ENCODE data around the gene DBN1.

Gene DBN1

DNA sequence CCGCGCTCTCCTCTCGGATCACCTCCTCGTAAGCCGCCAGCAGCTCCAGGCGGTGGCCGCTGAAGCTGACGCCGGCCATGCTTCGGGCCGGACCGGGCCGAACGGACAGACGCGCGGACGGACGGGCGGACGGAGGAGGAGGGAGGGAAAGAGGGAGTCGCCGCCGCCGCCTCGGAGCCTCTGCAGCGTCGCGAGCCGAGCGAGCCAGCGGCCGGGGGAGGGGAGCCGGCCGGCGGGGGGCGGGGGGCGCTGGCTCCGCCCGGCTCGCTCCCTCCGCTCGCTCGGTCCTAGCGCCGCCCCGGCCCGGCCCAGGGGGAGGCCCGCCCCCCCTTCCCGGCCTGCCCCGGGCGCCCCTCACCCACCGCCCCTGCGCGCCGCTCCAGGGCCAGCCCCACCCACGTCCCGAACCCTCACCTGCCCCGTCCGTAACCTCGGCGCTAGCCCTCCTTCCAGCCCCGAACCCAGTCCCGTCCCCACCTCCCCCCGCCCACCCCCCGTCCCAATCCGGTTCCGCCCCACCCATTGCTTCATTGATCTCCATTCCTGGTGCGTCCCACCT is at the start of gene DBN1:
Gene DBN1, minus strand, starts transcription at position 192 of the 559 bp plus-strand sequence. Its CDS starts 113 bp downstream, at position 79.
- DNase-seq (ENCODE audit: low read depth in 2 of 2), result no peak

DNA sequence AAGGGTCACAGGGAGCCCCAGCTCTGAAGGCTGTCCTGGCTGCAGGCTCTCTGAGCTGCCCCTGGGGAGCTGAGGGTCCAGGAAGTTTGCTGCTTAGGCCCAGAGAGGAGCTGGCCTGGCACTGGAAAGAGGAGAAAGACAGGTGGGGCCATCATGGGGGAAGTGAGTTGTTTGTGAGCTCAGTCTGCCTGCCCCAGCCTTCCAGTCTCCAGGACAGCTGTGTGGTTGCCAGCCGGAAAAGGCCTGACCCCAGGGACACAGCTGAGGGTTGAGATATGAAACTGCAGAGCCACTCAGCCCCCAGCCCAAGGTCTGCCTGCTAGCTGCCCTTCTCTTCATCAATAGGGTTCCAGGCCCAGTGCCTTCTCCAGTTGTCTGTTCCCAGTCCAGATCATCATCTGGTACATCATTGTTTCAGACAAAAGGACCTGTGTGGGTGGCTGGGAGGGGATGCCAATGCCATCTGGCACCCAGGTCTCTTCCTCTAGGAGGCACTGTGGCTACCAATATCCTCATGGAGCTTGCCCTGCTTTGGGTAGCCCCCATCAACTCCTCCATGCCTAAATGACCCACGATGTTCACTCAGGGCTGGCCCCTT is 47.6 kb upstream of the DBN1 start:
- DNase-seq (ENCODE audit: low read depth in 2 of 2), result no peak

DNA sequence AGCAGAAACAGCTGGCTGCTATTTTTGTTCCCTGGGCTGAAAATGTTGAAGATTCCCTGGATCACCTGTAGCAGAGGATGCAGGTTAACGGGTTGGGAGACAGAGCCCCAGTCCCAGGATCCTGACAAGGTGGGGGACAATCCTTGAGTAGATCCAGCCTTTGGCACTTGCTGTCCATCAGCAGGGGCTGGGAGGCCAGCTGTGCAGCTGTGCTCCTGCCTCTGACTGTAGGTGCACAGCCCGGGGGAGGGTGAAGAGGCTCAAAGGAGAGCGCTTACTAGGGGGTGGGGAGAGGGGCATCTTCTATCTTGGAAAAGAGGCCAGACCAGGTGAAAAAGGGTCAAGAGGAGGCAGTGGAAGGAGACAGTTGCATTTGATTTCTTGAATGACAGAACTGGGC is 46.8 kb upstream of the DBN1 start:
- DNase-seq (ENCODE audit: low read depth in 2 of 2), result no peak

DNA sequence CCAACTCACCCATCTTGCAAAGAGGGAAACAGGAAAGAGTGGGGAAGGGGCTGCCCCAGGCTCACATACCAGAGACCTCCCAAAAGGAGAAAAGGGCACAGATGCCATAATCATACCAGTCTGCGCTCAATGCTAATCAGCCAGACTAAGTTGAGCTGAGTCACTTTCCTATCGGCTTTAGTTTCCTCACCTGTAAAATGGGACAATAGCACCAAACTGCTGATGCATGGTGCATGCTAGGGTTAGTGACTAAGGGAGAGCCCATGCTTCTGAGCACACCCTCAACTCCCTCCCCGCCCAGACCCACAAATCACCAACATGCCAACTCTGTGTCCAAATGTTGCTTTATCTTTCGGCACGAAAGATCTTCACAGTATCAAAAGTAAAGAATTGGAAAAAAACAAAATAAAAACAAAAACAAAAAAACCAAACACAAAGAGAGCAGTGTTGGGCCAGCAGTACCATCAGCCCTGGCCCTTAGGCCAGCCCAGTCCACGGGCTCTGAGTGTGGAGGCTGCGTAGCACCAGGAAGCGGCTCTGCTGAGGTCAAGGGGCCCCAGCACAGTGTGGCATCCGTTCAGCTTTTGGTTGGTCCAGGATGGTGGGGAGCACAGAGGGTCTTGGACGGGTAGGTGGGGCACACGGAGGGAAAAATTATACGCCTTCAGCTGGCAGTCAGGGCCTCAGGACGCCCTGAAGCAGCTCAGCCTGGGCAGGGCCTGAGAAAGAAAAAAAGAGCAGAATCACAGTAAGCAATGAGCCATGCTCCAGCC is 46.2 kb upstream of the DBN1 start:
- DNase-seq (ENCODE audit: low read depth in 2 of 2), result no peak

DNA sequence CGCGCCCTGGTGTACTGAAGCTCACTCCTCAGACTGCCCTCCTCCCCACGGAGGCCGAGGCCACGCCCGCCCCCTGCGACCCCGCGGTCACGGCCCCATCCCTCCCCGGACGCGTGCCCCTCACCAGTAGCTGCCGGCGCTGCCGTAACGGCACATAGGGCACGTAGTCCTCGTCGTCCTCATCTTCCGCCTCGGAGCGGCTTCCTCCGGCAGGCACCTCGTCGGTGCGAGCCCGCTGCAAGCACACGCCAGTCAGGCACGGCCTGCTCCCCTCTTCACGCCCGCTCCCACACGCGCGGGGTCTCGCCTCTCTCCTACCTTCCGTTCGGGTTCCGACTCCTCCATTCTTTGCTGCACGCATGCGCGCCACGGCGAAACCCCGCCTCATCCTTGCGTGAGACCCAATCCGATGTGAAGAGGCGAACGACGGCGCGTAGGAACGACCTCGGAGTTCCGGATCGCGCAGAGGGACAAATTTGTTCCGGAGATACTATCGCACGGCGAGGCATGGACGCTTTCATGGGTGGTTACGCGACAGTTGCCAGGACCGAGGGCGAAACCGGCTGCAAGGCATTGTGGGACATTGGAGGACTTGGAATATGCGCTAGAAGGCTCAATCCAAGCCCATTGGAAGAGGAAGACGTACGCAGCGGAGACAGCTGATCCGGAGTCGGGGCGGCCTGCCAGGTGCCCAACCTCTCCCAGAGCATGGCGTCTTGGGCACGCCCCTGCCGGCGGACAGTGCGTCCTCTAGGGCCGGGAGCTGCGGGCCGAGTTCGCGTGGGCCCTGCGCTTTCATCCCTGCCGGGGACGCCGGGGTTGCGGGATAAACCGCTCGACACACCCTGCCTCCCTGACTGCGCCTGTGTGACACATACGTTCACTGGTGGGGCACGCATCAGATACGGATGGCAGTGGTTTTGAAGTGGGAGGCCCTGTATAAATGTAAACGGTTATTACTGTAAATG is 43.5 kb upstream of the DBN1 start, which contains the start of gene DDX41:
Gene DDX41, minus strand, starts transcription at position 361 of the 968 bp plus-strand sequence. Its CDS starts 16 bp downstream, at position 345.
- peak; percentile 91 to 93 for DNase-seq (ENCODE audit: low read depth in 2 of 2)

DNA sequence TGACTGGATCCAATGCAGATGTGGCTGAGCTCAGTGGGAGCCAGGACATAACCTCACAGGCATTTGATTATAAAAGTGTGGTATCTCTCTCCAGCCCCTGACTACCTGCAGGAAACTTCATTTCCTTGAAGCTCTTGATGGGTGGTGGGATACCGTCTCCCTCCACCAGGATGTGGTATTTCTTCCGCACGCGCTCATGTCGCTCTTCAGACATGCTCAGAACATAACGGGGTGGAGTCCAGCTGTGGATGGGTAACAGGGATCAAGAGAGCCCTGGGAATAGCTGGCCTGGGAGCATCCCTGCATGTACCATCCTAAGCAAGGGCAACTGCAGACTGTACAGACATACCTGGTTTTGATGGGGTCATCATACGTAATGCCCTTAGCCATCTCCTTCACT is 42.1 kb upstream of the DBN1 start:
- DNase-seq (ENCODE audit: low read depth in 2 of 2), result no peak

DNA sequence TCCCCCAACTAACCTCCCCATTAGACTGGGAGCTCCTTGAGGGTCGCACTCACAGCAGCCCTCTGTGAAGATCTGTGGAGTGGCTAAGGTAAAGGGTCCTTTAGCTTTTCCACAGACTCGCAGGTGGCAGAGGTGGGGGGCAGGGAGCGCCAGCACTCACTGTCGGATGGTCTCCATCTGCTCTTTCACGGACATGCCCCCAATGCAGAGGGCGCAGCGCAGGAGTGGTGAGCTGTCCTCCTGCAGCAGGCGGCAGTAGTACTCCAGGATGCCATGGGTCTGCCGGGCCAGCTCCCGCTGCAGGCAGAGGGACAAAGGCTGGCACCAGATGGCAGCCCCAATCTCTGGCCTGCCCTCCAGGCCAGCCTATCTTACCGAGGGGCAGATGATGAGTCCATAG is 41.1 kb upstream of the DBN1 start:
- DNase-seq (ENCODE audit: low read depth in 2 of 2), result no peak

DNA sequence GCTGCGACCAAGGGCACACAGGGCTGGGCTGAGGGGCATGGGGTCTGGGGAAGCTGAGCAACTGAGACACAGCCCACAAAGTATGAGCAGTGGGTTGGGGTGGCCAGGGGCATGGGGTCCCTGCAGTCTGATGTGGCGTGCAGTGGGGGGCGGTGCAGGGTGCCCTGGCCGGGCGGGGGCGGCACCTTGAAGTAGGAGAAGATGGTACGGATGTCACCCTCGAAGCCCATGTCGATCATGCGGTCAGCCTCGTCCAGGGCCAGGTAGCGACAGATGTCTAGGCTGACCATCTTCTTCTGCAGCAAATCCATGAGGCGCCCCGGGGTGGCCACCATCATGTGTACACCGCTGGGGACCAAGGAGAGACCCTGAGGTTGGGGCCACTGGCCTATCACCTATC is 40.1 kb upstream of the DBN1 start:
- no peak for DNase-seq (ENCODE audit: low read depth in 2 of 2)

DNA sequence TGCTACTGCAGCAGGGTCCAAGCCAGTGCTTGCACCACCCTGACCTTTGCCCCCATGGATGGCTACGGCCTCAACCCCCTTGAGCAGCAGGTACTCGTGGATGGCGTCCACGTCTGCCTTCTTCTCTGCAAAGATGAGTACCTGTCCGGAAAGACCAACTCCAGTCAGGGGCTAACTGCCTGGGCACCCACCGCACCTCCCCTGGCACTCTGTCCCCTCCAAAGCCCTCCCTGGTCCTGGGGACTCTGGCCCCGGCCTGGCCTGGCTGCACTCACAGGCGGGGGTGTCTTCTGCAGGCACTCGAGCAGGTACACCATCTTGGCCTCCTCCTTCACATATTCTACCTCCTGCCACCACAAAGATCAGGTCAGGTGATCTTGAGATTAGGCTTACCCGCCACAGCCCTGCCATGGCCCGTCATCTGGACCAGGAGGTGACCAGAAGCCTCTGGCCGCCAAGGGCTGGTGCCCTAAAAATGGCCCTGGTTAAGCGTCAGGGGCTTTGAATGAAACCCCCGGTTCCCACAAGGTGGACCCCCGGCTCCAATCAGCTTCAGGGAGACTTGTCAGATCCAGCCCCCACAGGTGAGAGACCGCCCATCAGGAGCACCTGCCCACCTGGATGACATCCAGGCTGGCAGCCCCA is 39.4 kb upstream of the DBN1 start:
- no peak for DNase-seq (ENCODE audit: low read depth in 2 of 2)

DNA sequence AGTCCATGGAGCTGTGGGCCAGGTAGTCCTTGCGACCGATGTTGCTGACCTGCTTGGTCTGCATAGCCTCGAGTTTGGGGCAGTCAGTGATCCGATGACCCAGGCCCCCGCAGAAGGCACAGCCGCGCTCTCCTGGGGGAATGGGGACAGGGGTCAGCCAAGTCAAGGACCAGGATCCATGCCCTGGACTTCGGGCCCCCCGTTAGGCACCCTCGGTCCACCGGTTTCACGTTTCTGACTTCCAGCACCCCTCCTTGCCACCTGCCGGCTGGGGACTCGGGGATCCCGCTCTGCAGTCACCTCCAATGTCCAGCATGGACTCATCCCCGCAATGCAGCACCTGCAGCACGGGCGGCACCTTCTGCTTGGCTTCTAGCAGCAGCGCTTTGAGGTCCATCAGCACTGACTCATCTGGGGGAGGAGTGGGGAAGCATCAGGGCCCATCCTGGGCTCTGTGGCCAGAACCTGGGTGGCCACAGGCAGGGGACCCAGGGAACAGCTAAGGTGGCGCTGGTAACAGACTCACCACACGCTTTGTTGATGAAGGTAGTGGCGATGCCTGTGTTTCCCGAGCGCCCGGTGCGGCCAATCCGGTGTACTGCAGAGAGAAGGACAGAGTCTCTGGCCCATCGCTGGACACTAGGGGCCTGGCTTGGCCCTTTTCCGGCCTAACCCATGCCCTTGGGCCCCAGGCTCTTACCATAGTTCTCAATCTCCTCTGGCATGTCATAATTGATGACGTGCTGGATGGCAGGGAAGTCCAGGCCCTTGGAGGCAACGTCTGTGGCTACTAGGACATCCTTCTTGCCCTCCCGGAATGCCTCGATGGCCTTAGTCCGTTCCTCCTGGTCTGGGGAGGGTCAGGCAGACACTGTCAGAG is 38.6 kb upstream of the DBN1 start:
- no peak for DNase-seq (ENCODE audit: low read depth in 2 of 2)

DNA sequence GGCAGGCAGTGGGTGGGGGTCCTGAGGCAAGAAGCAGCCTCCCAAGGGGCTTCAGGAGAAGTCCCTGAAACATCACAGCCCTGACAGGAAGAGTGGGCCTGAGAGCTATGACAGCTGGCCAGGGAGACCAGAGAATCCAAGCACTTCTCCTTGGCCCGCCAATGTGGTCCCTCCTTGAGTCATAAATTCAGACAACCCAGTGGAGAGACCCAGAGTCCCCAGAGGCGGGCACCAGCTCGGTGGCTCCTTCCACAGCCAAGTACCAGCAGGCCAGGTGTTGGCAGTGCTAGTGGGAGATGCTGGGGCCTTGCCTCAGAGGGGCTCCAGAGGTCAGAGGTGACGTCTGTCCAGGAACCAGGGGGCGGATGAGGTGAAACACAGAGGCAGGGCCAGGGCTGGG is 37.7 kb upstream of the DBN1 start:
- DNase-seq (ENCODE audit: low read depth in 2 of 2), result no peak

DNA sequence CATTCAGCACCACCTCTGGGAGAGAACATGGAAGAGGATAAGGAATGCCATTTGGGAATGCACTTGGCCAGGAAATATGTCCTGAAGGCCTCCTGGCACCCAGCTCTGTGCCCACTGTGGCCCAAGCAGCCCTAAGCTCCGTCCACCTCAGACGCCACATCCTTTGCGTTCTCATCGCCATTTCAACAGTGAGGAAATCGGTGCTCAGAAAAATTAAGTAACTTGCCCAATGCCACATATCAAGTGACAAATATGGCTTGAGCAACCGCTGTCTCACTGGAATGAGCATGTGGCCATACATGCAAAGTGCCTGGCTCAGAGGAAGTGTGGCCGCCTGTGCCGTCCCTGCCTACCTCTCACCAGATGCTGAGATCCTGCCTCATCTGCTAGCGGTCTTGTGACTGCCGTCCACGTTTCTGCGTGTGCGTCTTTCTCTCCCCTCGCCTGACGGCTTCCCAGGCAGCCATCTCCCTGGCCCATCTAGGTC is 37.2 kb upstream of the DBN1 start:
- DNase-seq (ENCODE audit: low read depth in 2 of 2), result no peak

DNA sequence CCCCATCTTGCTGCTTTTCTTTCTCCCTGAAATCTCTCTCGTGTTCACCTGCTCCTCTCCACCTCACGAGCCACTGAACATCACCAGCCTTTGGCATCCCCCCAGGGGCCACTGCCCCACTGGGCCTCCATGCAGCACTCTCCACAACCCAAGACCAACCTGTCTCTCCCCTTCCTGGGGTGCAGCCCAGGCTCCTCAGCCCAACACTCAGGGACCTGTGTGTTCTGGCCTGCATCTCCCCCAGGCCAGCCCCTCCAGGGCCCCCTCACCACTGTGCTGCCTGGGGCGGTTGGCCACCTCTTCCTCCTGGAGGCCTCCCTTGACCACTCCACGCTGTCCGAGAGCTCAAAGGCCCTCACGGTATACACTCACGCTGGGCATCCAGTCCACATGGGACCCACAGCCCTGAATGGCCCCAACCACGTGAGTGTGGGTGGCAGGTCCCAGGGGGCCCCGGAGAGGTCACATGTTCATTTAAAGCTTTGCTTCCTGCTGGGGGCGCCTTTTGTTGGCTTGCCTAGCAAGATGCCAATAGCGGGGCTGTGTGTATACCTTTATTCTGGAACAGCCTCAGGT is 36.6 kb upstream of the DBN1 start:
- DNase-seq (ENCODE audit: low read depth in 2 of 2), result no peak

DNA sequence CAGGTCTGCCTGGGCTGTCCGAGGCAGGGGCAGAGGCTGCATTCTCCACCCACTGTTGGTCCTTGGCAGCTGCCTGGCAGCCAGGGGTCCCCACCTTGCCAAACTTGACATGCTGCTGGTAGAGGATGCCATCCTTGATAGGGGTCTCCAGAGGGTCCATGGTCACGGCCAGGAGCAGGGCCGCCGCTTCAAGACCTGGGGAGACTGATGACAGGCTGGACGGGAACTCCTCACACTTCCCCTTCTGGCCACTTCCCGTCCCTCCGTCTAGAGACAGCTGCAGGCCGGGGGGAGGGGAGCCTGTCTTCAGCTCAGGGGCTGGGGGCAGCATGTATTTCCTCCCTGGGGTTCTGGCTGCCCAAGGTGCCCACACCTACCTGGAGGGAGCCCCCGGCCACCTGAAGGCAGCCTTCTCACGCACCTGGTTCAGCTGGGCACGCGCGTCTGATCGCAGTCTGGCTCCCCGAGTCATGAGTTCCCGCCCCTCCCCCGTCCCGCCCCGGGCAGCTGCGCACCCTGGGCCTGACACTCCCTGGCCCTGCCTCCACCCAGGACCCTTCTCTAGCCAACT is 36.0 kb upstream of the DBN1 start, which contains the start of gene DOK3:
Gene DOK3, minus strand, starts transcription at position 446 of the 571 bp plus-strand sequence. Its CDS starts 286 bp downstream, at position 160.
- no peak for DNase-seq (ENCODE audit: low read depth in 2 of 2)

DNA sequence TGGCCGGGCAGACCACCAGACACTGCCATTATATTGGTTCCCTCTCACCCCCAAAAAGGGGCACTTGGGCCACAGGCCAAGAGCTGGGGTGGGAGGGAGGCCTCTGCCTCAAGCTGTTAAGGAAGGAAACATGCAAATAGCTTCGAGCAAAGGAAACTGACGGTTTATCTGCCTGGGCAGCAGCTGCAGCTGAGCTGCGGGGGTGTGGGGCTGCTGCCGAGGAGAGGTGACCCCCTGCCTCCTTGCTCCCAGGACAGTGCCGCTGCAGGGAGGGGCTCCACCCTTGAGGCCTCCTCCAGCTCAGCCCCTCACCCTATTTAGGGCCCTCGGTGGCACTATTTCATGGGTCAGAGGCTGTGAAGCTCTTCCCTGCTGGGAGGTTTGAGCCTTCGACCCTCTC is 35.4 kb upstream of the DBN1 start:
- no peak for DNase-seq (ENCODE audit: low read depth in 2 of 2)

DNA sequence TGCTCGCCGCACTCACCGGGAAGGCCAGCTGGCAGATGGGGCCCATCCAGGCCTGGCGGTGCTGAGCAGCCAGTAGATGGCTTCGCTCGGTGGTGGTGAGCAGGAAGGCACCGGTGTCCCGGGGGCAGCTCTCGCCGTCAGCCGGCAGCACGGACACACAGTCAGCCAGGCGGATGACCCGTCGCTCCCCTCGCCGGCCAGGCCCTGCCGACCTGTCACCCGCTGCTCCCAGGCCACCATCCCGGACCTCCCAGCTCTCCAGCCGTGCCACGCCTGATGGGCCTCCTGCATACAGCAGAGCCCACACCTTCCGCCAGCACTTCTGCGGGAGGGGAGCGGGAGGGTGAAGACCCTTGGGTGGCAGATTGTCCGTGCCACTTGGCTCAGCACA is 34.8 kb upstream of the DBN1 start:
- no peak for DNase-seq (ENCODE audit: low read depth in 2 of 2)

DNA sequence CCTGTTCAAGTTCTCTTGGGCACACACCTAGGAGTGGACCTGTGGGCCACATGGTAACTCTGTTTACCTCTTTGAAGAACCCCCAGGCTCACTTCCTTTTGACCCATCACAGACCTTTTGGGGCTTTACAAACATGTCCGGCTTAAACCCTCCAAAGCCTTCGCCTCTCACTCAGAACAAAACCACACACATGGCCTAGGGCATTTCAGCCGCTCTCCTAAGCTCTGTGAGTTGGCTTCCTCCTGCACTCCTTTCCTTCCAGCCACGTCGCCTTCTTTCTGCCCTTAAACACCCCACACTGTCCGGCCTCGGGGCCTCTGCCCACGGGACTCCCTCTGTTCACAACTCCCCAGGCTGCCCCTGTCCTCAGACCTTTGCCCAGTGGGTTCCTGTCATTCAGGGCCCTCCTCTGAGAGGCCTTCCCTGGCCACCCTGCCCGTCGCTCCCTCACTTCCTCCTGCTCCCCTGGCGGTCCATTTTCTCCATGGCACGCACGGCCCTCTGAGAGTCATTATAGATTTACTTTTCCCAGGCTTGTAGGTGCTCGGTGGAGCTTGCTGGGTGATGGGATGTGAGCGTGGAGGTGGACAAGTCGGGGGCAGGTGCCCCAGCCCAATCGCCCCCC is 34.3 kb upstream of the DBN1 start:
- no peak for DNase-seq (ENCODE audit: low read depth in 2 of 2)

DNA sequence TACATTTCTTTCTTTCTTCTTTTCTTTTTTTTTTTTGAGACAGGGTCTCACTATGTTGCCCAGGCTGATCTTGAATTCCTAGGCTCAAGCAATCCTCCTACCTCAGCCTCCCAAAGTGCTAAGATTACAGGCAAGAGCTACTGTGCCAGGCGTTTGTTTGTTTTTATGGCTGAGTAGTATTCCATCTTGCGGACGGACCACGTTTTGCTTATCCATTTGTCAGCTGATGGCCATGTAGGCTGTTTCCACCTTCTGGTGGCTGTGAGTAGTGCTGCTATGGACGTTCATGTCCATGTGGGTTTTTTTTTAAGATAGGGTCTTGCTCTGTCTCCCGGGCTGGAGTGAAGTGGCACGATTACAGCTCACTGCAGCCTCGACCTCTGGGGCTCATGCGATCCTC is 33.7 kb upstream of the DBN1 start:
- DNase-seq (ENCODE audit: low read depth in 2 of 2), result no peak

DNA sequence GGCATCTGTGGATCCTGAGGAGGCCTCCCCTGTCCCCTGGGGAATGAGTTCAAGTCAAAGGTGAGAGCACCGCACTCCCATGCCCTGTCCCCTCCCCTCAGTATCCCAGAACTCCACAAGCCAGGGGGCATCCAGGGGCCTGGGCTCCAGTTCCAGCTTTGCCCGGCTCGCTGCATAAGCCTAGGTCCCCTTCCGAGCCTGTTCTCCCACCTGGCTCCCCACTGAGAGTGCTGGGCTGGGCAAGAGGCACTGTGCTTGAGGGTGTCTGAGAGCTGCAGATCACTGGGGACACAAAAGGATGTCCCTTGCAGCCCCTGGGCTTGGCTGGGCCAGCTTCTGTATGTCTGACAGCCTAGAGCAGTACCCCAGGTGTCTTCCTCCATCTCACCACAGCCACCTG is 31.6 kb upstream of the DBN1 start:
- DNase-seq (ENCODE audit: low read depth in 2 of 2), result no peak

Measured in activated CD4-positive, alpha-beta T cell treated with anti-CD3 and anti-CD28 coated beads for 24 hours (primary cell).